ENCODE results near the gene TRAF3IP1. TPM values are rescaled to one million over a fixed set of nuclear protein-coding genes. Genes with fewer than 3 reads are reported as not detected.

The TRAF3IP1 gene
- total and polyA plus RNA-seq, 2 of the 13 experiments (the other 11 are each of a cell fraction or from before 2014, with no cell fraction given): 4.1 to 12.9 TPM

DNA sequence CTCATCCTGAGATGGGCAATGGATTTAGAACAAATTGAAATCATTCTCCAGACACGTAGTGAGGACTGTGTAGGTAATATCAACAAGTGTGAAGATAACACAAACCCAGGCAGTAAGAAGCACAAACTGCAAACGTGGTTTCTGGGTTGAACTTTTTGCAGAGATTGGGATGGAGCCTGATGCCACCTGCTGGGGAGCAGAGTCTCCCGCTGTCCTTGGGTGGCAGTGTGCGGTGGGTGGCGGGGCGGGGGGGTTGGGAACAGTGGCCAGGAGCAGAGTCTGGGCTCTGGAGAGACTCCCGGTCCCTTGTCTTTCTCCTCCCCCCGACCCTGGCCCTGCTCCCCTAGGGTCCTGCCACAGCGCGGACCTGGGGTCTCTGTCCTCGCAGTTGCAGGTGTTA is 19.5 kb downstream of the TRAF3IP1 start (continued):
- TF ChIP-seq, protein P1, sequence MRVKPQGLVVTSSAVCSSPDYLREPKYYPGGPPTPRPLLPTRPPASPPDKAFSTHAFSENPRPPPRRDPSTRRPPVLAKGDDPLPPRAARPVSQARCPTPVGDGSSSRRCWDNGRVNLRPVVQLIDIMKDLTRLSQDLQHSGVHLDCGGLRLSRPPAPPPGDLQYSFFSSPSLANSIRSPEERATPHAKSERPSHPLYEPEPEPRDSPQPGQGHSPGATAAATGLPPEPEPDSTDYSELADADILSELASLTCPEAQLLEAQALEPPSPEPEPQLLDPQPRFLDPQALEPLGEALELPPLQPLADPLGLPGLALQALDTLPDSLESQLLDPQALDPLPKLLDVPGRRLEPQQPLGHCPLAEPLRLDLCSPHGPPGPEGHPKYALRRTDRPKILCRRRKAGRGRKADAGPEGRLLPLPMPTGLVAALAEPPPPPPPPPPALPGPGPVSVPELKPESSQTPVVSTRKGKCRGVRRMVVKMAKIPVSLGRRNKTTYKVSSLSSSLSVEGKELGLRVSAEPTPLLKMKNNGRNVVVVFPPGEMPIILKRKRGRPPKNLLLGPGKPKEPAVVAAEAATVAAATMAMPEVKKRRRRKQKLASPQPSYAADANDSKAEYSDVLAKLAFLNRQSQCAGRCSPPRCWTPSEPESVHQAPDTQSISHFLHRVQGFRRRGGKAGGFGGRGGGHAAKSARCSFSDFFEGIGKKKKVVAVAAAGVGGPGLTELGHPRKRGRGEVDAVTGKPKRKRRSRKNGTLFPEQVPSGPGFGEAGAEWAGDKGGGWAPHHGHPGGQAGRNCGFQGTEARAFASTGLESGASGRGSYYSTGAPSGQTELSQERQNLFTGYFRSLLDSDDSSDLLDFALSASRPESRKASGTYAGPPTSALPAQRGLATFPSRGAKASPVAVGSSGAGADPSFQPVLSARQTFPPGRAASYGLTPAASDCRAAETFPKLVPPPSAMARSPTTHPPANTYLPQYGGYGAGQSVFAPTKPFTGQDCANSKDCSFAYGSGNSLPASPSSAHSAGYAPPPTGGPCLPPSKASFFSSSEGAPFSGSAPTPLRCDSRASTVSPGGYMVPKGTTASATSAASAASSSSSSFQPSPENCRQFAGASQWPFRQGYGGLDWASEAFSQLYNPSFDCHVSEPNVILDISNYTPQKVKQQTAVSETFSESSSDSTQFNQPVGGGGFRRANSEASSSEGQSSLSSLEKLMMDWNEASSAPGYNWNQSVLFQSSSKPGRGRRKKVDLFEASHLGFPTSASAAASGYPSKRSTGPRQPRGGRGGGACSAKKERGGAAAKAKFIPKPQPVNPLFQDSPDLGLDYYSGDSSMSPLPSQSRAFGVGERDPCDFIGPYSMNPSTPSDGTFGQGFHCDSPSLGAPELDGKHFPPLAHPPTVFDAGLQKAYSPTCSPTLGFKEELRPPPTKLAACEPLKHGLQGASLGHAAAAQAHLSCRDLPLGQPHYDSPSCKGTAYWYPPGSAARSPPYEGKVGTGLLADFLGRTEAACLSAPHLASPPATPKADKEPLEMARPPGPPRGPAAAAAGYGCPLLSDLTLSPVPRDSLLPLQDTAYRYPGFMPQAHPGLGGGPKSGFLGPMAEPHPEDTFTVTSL (CRISPR knock-in tag; IDR thresholded peaks at IDR 0.05; ENCODE audit: borderline replicate concordance): no peak
- TF ChIP-seq ZNF792 (CRISPR knock-in tag; IDR thresholded peaks at IDR 0.05) (no peak), ATF7-NPFF (CRISPR knock-in tag; IDR thresholded peaks at IDR 0.05; ENCODE audit: low read depth) (no peak), MZF1 (CRISPR knock-in tag; IDR thresholded peaks at IDR 0.05; ENCODE audit: borderline replicate concordance) (no peak), FOXC1 (CRISPR knock-in tag; IDR thresholded peaks at IDR 0.05; ENCODE audit: borderline replicate concordance) (no peak), ZNF558 (CRISPR knock-in tag; IDR thresholded peaks at IDR 0.05; ENCODE audit: borderline replicate concordance) (no peak), ZC3H13 (CRISPR knock-in tag; IDR thresholded peaks at IDR 0.05) (no peak), RFX1 (IDR thresholded peaks at IDR 0.05) (no peak), SALL2 (CRISPR knock-in tag; IDR thresholded peaks at IDR 0.05) (no peak), ZNF510 (CRISPR knock-in tag; IDR thresholded peaks at IDR 0.05; ENCODE audit: low read depth) (no peak), ZNF501 (CRISPR knock-in tag; IDR thresholded peaks at IDR 0.05) (no peak), ETV5 (CRISPR knock-in tag; IDR thresholded peaks at IDR 0.05; ENCODE audit: borderline replicate concordance) (no peak), SMC3 (IDR thresholded peaks at IDR 0.05; ENCODE audit: low read length) (peak; percentile 48; the same call in 1 of the 2 replicates), REL (CRISPR knock-in tag; conservative IDR thresholded peaks at IDR 0.05) (no peak)
- TF ChIP-seq, protein P2, sequence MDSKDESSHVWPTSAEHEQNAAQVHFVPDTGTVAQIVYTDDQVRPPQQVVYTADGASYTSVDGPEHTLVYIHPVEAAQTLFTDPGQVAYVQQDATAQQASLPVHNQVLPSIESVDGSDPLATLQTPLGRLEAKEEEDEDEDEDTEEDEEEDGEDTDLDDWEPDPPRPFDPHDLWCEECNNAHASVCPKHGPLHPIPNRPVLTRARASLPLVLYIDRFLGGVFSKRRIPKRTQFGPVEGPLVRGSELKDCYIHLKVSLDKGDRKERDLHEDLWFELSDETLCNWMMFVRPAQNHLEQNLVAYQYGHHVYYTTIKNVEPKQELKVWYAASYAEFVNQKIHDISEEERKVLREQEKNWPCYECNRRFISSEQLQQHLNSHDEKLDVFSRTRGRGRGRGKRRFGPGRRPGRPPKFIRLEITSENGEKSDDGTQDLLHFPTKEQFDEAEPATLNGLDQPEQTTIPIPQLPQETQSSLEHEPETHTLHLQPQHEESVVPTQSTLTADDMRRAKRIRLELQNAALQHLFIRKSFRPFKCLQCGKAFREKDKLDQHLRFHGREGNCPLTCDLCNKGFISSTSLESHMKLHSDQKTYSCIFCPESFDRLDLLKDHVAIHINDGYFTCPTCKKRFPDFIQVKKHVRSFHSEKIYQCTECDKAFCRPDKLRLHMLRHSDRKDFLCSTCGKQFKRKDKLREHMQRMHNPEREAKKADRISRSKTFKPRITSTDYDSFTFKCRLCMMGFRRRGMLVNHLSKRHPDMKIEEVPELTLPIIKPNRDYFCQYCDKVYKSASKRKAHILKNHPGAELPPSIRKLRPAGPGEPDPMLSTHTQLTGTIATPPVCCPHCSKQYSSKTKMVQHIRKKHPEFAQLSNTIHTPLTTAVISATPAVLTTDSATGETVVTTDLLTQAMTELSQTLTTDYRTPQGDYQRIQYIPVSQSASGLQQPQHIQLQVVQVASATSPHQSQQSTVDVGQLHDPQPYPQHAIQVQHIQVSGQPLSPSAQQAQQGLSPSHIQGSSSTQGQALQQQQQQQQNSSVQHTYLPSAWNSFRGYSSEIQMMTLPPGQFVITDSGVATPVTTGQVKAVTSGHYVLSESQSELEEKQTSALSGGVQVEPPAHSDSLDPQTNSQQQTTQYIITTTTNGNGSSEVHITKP (CRISPR knock-in tag; IDR thresholded peaks at IDR 0.05; ENCODE audit: low read depth): no peak
- TF ChIP-seq, protein P3, sequence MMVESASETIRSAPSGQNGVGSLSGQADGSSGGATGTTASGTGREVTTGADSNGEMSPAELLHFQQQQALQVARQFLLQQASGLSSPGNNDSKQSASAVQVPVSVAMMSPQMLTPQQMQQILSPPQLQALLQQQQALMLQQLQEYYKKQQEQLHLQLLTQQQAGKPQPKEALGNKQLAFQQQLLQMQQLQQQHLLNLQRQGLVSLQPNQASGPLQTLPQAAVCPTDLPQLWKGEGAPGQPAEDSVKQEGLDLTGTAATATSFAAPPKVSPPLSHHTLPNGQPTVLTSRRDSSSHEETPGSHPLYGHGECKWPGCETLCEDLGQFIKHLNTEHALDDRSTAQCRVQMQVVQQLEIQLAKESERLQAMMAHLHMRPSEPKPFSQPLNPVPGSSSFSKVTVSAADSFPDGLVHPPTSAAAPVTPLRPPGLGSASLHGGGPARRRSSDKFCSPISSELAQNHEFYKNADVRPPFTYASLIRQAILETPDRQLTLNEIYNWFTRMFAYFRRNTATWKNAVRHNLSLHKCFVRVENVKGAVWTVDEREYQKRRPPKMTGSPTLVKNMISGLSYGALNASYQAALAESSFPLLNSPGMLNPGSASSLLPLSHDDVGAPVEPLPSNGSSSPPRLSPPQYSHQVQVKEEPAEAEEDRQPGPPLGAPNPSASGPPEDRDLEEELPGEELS (CRISPR knock-in tag; IDR thresholded peaks at IDR 0.05): no peak
- TF ChIP-seq, protein P4, sequence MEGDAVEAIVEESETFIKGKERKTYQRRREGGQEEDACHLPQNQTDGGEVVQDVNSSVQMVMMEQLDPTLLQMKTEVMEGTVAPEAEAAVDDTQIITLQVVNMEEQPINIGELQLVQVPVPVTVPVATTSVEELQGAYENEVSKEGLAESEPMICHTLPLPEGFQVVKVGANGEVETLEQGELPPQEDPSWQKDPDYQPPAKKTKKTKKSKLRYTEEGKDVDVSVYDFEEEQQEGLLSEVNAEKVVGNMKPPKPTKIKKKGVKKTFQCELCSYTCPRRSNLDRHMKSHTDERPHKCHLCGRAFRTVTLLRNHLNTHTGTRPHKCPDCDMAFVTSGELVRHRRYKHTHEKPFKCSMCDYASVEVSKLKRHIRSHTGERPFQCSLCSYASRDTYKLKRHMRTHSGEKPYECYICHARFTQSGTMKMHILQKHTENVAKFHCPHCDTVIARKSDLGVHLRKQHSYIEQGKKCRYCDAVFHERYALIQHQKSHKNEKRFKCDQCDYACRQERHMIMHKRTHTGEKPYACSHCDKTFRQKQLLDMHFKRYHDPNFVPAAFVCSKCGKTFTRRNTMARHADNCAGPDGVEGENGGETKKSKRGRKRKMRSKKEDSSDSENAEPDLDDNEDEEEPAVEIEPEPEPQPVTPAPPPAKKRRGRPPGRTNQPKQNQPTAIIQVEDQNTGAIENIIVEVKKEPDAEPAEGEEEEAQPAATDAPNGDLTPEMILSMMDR (CRISPR knock-in tag; IDR thresholded peaks at IDR 0.05): peak; percentile 56
